ENCODE data around the gene LDLRAD4.

Gene LDLRAD4

DNA sequence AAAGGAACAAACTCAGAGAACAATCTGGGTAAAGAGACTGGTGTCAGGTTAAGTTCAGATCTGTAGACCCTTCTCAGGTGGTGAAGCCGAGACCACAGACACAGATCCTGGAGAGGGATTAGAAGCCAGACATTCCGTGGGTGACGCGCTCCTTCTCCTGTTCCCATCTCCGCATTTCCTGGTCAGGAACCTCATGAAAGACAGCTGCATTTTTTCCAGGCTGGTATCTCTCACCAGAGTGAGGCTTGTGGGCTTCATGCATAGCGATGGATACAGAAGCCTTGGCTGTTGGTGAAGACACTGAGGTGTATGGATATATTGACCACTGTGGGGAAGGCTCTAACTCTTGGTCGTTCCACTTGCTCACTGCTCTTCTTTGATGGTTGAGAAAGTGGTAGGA, 355.2 kb downstream of the LDLRAD4 start:
- no peak overlapping the region for H3K27ac ChIP-seq (replicated peaks)
- TF ChIP-seq, protein P1, sequence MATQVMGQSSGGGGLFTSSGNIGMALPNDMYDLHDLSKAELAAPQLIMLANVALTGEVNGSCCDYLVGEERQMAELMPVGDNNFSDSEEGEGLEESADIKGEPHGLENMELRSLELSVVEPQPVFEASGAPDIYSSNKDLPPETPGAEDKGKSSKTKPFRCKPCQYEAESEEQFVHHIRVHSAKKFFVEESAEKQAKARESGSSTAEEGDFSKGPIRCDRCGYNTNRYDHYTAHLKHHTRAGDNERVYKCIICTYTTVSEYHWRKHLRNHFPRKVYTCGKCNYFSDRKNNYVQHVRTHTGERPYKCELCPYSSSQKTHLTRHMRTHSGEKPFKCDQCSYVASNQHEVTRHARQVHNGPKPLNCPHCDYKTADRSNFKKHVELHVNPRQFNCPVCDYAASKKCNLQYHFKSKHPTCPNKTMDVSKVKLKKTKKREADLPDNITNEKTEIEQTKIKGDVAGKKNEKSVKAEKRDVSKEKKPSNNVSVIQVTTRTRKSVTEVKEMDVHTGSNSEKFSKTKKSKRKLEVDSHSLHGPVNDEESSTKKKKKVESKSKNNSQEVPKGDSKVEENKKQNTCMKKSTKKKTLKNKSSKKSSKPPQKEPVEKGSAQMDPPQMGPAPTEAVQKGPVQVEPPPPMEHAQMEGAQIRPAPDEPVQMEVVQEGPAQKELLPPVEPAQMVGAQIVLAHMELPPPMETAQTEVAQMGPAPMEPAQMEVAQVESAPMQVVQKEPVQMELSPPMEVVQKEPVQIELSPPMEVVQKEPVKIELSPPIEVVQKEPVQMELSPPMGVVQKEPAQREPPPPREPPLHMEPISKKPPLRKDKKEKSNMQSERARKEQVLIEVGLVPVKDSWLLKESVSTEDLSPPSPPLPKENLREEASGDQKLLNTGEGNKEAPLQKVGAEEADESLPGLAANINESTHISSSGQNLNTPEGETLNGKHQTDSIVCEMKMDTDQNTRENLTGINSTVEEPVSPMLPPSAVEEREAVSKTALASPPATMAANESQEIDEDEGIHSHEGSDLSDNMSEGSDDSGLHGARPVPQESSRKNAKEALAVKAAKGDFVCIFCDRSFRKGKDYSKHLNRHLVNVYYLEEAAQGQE (IDR thresholded peaks at IDR 0.05; ENCODE audit: insufficient replicate concordance, low read depth): no peak
- TF ChIP-seq SPI1 (IDR thresholded peaks at IDR 0.05; ENCODE audit: borderline replicate concordance, low read depth) (no peak), GABPA (IDR thresholded peaks at IDR 0.05; ENCODE audit: low read depth) (no peak), POLR2AphosphoS5 (IDR thresholded peaks at IDR 0.05; ENCODE audit: low read depth) (no peak)
- TF ChIP-seq, protein P2, sequence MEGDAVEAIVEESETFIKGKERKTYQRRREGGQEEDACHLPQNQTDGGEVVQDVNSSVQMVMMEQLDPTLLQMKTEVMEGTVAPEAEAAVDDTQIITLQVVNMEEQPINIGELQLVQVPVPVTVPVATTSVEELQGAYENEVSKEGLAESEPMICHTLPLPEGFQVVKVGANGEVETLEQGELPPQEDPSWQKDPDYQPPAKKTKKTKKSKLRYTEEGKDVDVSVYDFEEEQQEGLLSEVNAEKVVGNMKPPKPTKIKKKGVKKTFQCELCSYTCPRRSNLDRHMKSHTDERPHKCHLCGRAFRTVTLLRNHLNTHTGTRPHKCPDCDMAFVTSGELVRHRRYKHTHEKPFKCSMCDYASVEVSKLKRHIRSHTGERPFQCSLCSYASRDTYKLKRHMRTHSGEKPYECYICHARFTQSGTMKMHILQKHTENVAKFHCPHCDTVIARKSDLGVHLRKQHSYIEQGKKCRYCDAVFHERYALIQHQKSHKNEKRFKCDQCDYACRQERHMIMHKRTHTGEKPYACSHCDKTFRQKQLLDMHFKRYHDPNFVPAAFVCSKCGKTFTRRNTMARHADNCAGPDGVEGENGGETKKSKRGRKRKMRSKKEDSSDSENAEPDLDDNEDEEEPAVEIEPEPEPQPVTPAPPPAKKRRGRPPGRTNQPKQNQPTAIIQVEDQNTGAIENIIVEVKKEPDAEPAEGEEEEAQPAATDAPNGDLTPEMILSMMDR (IDR thresholded peaks at IDR 0.05; ENCODE audit: insufficient read depth, low read length): no peak
- no peak overlapping the region for H3K4me3 ChIP-seq (replicated peaks; ENCODE audit: insufficient read depth, low read length)
- H3K27me3 ChIP-seq (ENCODE audit: insufficient read depth, poor library complexity, severe bottlenecking): no peaks in the 10 kb centered on the region
- DNase-seq (ENCODE audit: low read depth in 1 of 2, low spot score in 1 of 2): no peak

DNA sequence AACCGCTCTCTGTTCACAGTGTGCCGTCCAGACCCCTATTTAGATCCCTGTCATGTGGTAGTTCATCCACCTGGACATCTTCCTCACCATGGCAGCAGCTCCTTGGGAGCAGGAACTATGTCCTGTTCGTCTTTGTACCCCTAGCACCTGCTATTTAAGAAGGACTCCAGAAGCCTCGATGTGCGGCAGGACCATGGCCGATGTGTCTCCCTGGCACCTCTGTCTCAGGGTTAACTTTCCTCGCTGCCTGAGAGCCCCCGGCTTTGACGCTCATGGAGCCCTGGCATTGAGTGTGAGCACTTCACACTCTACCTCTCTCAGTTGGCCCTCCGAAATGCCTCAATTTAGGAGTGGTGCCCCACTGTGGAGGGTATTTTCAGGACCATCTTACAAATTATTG, 355.8 kb downstream of the LDLRAD4 start:
- H3K27ac ChIP-seq (replicated peaks): no peak overlapping the region
- TF ChIP-seq, protein P1 (IDR thresholded peaks at IDR 0.05; ENCODE audit: insufficient replicate concordance, low read depth): no peak
- TF ChIP-seq, protein P2 (IDR thresholded peaks at IDR 0.05; ENCODE audit: insufficient read depth, low read length): no peak
- TF ChIP-seq GABPA (IDR thresholded peaks at IDR 0.05; ENCODE audit: low read depth) (no peak), POLR2AphosphoS5 (IDR thresholded peaks at IDR 0.05; ENCODE audit: low read depth) (no peak), SPI1 (IDR thresholded peaks at IDR 0.05; ENCODE audit: borderline replicate concordance, low read depth) (no peak)
- no peak overlapping the region for H3K4me3 ChIP-seq (replicated peaks; ENCODE audit: insufficient read depth, low read length)
- no peak for DNase-seq (ENCODE audit: low read depth in 1 of 2, low spot score in 1 of 2)
- H3K27me3 ChIP-seq (ENCODE audit: insufficient read depth, poor library complexity, severe bottlenecking): no peaks in the 10 kb centered on the region

DNA sequence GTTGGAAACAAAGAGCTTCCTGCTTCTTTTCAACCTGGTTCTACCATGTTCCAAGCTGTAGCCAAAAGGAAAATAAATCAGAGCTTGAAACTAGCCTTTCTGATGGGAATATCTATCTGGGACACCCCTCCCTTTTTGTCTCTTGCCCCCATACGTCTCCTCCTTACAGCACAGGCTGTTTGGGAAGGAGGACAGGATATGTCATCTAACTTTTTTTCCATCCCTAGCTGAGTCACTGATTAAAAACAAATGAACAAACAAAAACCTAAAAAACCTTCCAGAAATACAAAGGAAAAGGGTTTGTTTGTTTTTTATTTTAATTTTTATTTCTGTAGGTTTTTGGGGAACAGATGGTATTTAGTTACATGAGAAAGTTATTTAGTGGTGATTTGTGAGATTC, 356.2 kb downstream of the LDLRAD4 start:
- Histone ChIP-seq H3K4me3 (replicated peaks; ENCODE audit: insufficient read depth, low read length) (no peak overlapping the region), H3K27ac (replicated peaks) (no peak overlapping the region), H3K27me3 (ENCODE audit: insufficient read depth, poor library complexity, severe bottlenecking) (no peaks in the 10 kb centered on the region)
- TF ChIP-seq, protein P1 (IDR thresholded peaks at IDR 0.05; ENCODE audit: insufficient replicate concordance, low read depth): no peak
- TF ChIP-seq GABPA (IDR thresholded peaks at IDR 0.05; ENCODE audit: low read depth) (no peak), POLR2AphosphoS5 (IDR thresholded peaks at IDR 0.05; ENCODE audit: low read depth) (no peak), SPI1 (IDR thresholded peaks at IDR 0.05; ENCODE audit: borderline replicate concordance, low read depth) (no peak)
- TF ChIP-seq, protein P2 (IDR thresholded peaks at IDR 0.05; ENCODE audit: insufficient read depth, low read length): no peak
- no peak for DNase-seq (ENCODE audit: low read depth in 1 of 2, low spot score in 1 of 2)

Measured in HL-60 (cell line).